Effector CD8-positive, alpha-beta T cell (primary cell): ENCODE data around the gene MRPS14.
A peak's percentile ranks its signal among the peaks of the same experiment; 100 is the strongest.
"Not testable (repeated sequence)": the region's sequence is repeated elsewhere in the genome, so short reads cannot be mapped to it uniquely, and the experiment has no call there.

ENCODE experiments used
- DNase-seq: peaks from one replicate; lab custom pipeline; 2025; lab: John Stamatoyannopoulos, UW
- total RNA-seq, 4 experiments: gene quantifications; one replicate each; lab custom pipeline; 2026; lab: John Stamatoyannopoulos, UW

Gene MRPS14
- 19.6 to 36.6 (median 22.0) reads per million in 4 experiments for total RNA-seq

DNA sequence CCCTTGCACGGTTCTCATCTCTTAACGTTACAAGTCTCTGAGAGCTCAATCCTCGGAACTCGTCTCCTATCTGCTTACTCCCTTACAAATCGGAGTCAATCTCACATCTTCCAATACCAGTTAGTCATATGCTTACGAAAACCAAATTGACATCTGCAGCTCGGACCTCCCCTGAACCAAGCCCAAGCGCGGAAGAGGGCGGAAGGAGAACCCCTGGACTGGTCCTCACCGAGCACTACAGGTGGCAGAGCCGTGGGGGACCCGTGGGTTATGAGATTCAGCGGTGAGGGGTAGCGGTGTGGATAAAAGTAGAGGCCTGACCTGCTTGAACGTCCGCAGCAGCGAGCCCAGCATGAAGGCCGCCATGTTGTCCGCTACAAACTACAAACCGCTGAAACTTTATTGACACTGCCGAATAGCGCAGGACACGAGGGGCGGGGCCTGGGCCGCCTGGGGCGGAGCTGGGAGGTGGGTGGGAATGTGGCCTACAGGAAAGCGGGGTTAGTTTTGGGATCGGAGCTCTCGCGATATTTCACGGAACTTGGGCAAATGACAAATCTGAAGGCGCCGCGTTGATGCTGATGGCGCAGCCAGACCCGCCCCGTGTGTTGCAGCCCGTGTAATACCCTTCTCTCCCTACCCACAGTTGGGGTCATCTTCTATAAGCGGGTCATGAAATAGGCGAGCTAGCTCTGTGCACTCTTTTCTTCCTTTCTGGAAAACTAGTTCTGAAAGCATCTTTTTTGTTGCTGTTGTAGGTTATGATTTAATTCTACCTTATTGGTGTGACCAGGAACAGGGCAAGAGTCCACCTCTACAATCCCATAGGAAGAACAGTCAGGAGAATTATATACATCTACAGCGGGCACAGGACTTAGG is at the start of gene MRPS14:
Gene MRPS14 (minus strand): TSS at position 383 of the 879 bp plus-strand sequence. CDS start 17 bp downstream, at position 366.
- DNase-seq, result peak; percentile 98

DNA sequence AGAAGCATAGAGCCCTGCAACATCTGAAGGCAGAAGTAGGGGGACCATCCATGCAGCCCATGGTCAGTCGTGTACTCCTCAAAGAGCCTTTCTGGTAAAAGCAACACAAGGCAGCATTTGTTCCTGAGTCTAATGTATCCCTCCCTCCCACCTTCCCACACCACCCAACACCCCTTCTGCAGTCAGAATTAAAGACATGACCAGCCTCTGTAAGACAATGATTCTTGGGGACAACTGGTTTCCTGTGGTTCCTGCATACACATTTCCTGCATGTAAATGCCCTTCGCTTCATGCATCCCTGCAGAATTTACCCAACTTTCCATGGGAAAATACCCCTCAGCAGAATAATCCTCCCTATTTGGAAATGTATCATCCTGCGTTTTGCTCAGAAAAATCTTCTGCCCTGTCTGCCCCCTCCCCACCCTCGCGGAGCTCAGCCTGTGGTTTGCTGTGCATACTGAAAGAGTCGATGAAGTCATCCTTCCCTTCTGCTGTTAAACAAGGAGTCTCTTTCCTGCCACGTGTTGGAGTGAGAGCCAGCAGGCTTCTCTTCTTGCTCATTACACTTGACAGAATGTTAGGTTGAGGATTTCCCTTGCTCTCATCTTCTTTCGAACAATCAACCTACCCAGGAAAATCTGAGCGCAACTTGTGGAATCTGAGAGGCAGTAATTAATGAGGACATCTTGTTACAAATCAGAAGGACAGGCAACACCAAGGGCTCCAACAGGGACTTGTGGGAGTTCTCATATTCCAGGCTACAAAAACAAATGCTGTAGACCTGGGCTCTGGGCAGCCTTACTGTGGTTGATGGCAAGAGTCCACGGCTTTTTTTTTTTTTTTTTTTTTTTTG is 49.1 kb upstream of the MRPS14 start:
- no peak for DNase-seq

DNA sequence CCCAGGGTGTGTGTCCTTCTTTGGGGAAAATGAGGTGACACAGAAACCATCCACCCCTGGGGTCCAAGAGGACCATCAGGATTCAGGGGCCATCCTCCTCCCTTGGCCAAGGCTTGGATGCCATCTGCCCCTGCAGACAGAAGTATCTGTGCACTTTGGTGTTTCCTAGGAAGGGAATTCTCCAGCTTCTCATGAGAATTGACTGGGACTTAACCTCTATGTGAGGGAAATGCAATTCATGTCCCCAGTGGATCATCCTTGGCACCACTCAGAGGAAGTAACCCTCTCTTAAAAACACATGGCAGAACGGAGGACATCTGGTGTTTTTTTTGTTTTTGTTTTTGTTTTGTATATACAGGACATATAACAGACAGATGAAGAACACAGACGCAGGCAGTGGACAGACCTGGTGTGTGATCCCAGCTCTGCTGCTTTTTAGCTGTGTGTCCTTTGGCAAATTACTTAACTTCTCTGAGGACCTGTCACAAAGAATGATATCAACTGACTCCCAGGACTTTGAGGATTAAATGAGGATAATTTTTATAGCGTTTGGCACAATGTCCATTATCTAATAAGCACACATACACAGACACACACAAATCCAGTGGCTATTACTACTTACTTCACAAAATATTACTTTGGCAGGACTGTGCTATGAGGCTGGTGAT is 48.2 kb upstream of the MRPS14 start:
- no peak for DNase-seq

DNA sequence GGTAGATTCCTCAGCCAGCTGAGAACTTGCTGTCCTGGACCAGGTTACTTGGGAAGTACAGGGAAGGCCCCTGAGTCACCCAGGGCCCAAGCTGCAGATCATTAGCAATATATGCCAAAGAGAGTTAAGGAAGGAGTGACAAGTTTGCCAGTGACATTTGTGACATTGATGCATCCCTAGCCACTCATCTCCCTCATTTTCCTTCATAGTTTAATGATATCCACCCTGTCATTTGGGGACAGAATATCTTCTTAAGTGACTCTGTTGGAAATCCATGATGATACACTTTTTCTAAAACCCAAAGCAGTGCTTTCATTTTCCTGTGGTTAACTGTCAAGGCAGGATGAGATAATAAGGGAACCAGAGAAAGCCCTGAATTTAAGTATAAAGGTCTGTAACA is 47.6 kb upstream of the MRPS14 start:
- DNase-seq, result no peak

DNA sequence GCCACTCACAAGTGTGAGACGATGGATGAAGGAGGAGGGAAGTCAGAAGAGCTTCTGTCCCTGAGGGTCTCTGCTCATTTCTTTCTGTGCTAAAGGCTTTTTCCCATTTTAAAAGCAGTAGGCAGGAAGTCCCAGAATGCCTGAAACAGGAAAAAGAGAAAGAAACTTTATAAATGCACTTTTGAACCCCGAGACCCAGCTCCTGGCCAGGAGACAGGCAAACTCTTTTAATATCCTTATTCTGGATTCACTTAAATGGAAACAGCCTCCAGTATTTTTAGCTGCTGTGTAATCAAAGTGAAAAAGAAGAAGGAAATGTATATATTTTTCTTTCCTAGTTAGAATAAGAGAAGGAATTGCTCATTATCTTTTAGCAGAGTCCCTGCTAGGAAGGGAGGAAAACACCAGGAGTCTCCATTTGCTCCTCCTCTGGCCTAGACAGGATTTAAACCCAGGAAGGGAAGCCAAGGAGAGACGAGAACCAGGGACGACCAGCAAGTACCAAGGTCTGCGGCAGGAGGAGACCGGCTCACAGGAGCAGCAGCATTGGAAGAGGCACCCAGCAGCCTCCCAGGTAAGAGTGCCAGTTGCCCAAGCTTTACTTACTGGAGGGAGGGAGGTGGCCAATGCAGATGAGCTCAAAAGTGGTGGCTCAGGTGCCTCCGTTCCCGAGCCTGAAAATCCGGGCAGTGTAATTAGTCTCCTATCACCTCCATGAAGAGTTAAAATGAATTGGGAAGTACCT is 44.3 kb upstream of the MRPS14 start, which contains the start of gene TNN:
Gene TNN (plus strand): TSS at position 472 of the 745 bp plus-strand sequence. CDS start 9,586 bp downstream, outside the sequence.
- DNase-seq, result no peak

DNA sequence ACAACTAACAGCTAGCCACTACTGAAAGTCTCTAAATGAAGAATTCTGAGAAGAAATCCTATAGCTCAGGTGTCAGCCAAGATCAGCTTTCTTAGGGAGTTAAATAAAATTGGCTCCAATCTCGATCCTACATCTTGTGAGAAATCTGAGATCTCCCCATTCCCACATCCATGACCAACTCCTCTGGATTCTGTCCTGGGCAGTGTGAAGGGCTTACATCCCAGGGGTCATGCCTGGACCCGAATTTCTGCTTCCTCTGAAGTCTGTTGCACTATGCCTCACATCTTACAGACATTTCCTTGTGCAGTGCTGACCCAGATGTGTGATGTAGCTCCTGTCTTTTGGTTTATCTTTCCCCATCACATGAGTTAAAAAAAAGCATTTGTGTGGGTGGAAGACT is 39.6 kb upstream of the MRPS14 start:
- DNase-seq, result no peak

DNA sequence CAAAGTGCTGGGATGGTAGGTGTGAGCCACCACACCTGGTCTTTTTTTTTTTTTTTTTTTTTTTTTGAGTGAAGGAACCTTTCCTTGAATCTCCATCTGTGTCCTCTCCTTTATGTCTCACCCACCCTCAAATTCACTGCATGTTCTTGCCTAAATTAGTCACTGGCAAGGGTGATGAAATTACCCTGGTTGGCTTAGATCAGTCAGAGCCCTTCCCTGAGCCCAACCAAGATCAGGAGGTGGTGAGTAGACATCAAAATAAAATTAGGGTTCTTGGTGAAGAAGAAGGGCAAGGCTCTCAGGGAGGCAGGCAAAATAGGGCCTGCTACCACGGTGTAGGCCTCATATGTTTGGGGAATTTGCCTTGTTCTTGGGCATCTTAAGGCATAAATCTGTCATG is 39.1 kb upstream of the MRPS14 start:
- DNase-seq, result no peak

DNA sequence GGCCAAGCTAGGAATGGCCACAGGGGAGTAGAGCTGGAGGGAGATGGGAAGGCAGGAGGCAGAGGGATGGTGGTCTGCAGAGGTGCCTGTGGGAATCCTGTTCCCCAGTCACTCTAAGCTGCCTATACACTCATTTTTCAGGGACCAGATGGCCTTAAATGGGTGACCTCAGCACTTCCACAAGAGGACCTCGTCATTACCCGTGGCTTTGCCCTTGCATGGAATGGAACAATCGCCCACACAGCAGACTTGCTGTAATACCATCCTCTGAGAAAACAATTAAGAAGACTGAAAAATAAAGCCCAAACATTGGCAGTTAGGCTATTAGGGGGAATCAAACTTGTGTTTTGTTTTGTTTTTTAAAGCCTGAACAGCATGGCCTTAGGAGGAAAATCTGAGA is 31.5 kb upstream of the MRPS14 start:
- DNase-seq, result no peak

DNA sequence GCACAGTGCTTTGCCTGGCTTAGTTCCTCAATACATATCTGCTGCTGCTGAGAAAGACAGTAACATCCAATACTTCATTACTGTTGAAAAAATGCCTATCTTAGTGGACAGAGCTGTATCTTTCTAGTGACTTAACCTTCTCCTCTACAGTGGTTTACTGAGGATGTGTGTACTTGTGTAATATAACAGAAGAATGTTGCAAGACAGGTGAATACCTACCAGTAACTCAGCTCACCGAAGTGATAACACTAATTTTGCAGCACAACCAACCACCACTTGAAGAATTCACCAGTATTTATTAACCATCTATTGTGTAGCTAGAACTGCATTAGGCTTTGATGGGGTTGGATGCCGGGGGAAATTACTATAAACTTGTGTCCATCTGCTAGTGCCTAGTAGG is 27.8 kb upstream of the MRPS14 start:
- no peak for DNase-seq

DNA sequence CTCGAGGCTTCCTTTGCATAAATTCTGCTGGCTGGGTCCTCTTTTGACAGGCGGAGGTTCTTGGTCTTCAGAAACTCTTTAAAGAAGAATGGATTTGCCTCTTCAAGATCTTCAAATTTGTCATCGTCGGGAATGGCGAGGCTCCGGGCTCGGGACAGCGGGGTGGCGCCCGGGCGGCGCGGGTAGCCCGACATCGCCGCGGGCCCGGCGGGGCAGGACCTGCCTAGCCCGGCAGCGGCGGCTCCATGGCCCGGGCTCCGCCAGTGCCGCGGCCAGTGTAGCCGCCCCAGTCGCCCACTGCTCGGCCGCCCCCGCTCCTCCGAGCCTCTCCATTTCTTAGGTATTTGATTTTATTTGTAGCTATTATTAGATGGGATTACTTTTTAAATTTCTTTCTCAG is 22.3 kb upstream of the MRPS14 start:
- no peak for DNase-seq

DNA sequence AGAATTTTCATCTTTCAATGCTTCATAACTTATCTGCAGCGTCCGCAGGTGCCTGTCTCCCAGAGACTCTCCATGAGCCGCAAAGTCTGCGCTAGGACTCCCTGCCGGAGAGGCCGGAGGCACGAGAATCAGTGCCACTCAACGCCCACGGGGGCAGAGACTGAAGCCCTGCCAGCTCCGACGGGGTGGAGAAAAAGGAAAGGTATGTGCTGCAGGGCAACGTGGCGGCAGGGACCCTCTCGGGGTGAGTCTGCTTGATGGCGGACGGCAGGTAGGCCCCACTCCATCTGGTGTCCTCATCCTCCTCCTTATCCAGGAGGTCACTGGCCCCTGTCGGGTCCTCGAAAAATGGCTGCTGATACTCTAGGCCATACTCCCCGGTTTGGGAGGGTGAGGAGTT is 21.9 kb upstream of the MRPS14 start:
- DNase-seq, result no peak

DNA sequence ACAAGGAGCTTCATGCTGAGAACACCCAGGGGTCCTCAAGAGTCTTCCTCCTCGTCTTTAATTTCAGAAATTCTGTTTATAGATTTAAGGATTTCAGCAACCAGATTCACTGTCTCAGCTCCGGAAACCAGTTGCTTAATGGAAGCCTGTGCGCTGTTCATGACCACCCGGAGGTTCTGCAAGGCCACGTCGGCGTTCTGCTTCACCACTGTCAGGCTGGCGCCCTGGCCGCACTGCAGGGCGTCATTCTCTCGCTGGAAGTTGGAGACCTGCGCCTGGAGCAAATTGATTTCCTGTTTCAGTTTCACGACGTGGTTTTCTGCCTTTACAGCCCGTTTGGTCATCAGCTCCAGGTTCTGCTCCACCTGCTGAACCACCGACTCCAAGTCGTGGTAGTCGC is 21.4 kb upstream of the MRPS14 start:
- DNase-seq, result not testable (repeated sequence)

DNA sequence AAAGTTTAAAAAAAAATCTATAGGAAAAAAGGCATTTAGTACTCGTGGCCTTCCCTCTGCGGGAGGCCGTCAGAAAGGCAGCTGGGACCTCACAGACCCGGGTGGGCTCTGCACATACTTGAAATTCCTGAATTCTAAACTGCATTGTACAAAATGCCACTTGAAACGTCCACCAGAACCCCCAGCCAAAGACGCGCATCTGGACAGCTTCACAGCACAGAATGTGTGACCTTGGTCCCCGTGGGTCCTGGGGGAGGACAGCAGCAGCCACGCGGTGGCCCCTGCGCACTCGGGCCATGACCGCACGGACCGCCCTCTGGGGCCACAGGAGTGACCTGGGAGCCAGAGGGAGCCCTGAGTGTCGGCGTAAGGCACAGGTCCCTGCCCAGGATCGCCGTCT is 20.6 kb upstream of the MRPS14 start:
- no peak for DNase-seq

DNA sequence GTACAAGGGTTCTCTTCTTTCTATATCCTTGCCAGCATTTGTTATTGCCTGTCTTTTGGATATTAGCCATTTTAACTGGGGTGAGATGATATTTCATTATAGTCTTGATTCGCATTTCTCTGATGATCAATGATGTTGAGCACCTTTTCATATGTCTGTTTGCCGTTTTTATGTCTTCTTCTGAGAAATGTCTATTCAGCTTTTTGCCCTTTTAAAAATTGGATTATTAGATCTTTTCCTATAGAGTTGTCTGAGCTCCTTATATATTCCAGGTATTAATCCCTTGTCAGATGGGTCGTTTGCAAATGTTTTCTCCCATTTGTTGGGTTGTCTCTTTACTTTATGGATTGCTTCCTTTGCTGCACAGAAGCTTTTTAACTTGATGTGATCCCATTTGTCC is 19.4 kb upstream of the MRPS14 start:
- DNase-seq, result no peak

DNA sequence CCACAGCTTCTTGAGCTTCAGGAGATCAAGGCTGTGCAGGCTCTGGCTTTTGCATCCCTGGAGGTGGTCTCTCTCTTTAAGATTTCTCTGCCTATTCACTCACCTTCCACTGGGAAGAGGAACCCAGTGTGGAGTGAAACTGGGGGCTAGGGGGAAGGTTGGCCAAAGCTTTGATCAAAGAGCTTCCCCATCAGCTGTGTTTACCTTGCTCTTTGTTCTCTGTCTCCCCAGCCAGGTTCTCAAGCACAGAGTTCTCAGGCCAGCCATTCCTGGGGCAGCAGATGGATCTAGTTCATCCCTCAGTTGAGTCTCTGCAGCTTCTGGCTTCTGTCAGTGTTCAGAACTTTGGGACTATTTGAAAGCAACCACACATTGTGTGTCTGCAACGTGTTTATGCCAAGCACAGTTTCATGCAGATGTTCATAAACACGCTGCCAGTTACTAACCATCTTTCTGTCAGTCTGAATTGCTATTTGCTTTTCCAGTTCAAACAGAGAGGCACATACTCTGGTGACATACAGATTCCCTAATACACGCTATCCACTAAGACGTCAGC is 17.2 kb upstream of the MRPS14 start:
- no peak for DNase-seq

DNA sequence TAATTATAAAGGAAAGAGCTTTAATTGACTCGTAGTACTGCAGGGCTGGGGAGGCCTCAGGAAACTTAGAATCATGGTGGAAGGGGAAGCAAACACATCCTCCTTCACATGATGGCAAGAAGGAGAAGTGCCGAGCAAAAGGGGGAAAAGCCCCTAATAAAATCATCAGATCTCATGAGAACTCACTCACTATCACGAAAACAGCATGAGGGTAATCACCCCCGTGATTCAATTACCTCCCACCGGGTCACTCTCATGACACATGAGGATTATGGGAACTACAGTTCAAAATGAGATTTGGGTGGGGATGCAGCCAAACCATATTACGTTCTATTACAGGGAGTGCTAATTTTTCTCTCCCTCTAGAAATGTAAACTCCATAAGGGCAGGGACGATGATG is 14.2 kb upstream of the MRPS14 start:
- DNase-seq, result no peak

DNA sequence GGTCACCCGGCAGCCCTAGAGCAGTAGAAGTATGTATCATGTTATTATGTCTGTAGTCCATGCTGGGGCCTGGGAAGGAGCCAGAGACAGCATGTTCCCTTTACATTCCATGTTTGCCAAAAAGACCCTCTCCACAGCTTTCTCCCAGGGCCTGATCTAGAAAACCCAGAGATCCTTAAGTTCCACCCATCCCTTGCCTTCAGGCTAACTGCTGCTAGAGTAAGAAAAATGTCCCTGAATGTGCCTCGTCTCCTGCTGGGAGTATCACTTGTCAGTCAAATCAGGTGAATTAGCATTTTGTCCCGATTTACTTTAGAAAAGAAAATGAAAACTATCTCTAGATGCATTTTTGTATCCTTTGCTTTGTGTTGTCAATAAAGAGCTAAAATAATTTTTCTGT is 13.3 kb upstream of the MRPS14 start:
- DNase-seq, result no peak

DNA sequence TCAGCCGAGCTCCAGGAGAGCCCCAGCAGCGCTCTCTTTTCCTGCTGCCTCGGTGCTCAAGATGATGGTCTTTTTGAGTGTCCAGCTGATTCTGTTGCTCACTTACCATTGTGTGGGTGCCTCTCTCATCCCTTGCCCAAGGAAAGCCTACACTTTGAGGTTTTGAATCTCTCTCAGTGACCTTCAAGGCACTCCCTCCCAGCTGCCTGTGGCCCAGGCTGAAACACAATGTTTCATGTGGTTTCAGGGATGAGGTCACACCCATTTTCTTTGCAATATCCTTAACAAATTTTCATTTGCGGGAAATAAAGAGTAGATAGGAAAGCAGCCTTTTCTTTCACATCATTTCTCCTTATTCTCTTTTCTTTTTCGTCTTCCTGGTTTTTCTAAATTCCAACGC is 12.6 kb upstream of the MRPS14 start:
- DNase-seq, result no peak

DNA sequence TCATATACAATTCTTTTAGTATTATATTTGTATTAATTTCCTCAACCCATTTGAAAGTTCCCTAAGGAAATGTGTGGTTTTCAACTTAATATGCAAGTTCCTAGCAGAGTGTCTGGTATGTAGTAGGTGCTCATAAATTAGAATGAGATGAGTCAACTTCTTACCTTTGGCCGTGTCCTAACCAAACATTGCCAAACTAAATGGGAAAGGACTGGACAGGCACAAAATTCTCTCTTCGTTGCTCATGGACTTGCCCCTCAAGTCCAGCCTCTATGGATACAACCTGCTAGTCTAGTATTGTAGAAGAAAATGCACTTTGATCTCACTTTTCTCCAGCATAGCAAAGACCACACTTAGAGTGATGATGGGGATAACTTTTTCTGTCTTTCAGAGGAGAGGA is 11.6 kb upstream of the MRPS14 start:
- no peak for DNase-seq

DNA sequence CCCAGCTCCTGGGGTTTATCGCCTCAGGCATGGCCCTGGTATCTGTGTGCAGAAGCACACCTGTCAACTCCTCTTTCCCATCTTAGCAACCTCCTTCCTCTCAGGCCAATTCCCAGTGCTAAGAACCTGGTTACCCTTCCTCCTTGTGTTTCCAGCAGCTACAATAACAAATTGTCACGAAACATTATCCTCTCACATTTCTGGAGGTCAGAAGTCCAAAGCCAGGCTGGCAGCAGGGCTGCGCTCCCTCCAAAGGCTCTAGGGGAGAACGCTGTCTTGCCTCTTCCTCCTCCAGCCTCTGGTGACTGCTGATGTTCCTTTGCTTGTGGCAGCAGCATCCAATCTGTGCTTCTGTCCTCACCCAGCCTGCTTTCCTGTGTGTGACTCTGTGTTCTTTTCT is 10.7 kb upstream of the MRPS14 start:
- no peak for DNase-seq

DNA sequence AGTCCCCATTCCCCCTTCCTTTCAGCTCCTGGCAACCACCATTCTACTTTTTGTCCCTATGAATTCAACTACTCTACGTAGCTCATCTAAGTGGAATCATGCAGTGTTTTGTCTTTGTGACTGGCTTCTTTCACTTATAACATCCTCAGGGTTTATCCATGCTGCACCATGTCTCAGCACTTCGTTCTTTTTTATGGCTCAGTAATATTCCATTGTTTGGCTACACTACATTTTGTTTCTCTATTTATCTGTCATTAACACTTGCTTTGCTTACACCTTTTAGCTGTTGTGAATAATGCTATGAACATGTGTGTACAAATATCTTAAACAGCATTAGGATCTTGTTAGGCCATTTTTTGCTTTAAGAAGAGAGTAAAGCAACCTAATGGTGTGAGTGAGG is 1.5 kb upstream of the MRPS14 start:
- no peak for DNase-seq
